PC-9 (cell line): Measurements from ENCODE around the gene NDUFS7. TPM values are rescaled to one million over a fixed set of nuclear protein-coding genes. Genes with fewer than 3 reads are reported as not detected.

ENCODE experiments used
- BruUV-seq: library from RNA; stranded (reverse); fragments of 400-500 nt; replicated peaks from 2 replicates; lab custom pipeline; 2021; lab: Mats Ljungman, UMichigan
- CTCF ChIA-PET: fragments of 300-600 bp; sonication (Branson Sonifier 250); formaldehyde crosslinking; loops from one replicate; lab custom pipeline; 2022; ENCODE audit warnings: antibody characterized with exemption; lab: Charles Lee
- POLR2A ChIA-PET: fragments of 300-600 bp; sonication (Branson Sonifier 250); formaldehyde crosslinking; loops from one replicate; lab custom pipeline; 2022; ENCODE audit warnings: antibody characterized with exemption; ENCODE audit not compliant: unreplicated experiment; lab: Charles Lee
- DNase-seq, 2 experiments: peaks; one replicate each; pipeline versions ENCODE4 v3.0.0 to v3.0.0-alpha.2; 2015 to 2022; ENCODE audit warnings: mixed read lengths in 1 of 2
- H2AFZ ChIP-seq: fragments of 200-600 bp; sonication (generic); 2 replicates; pipeline ENCODE4 v1.8.1; 2017; ENCODE audit warnings: antibody characterized with exemption
- H3F3A ChIP-seq: fragments of 200-600 bp; sonication (generic); 2 replicates; pipeline ENCODE4 v1.8.1; 2017; ENCODE audit warnings: antibody characterized with exemption, mild to moderate bottlenecking, low read depth; ENCODE audit not compliant: insufficient read depth
- H3K27ac ChIP-seq: fragments of 200-600 bp; sonication (generic); 2 replicates; pipeline ENCODE4 v1.6.1; 2016; ENCODE audit warnings: mixed run types
- H3K27me3 ChIP-seq: fragments of 200-600 bp; sonication (generic); 2 replicates; pipeline ENCODE4 v1.6.1; 2016; ENCODE audit warnings: low read depth, mixed run types; ENCODE audit not compliant: insufficient read depth
- H3K36me3 ChIP-seq: fragments of 200-600 bp; sonication (generic); 2 replicates; pipeline ENCODE4 v1.6.1; 2016; ENCODE audit warnings: low read depth, mixed run types
- H3K4me1 ChIP-seq: fragments of 200-600 bp; sonication (generic); replicated peaks from 2 replicates; pipeline ENCODE4 v1.6.1; 2016; ENCODE audit warnings: mixed run types; ENCODE audit not compliant: insufficient read depth
- H3K4me2 ChIP-seq: fragments of 200-600 bp; sonication (generic); 2 replicates; pipeline ENCODE4 v1.6.1; 2017; ENCODE audit warnings: mixed run types
- H3K4me3 ChIP-seq: fragments of 200-600 bp; sonication (generic); 2 replicates; pipeline ENCODE4 v1.6.1; 2016; ENCODE audit warnings: mixed run types
- H3K79me2 ChIP-seq: fragments of 200-600 bp; sonication (generic); 2 replicates; pipeline ENCODE4 v1.6.1; 2017; ENCODE audit warnings: low read depth, mixed run types
- H3K9me2 ChIP-seq: fragments of 200-600 bp; sonication (generic); 2 replicates; pipeline ENCODE4 v1.8.1; 2017; ENCODE audit warnings: mild to moderate bottlenecking; ENCODE audit not compliant: insufficient read depth
- H3K9me3 ChIP-seq: fragments of 200-600 bp; sonication (generic); 2 replicates; pipeline ENCODE4 v1.8.1; 2016; ENCODE audit warnings: low read depth; ENCODE audit not compliant: insufficient read depth
- H4K20me1 ChIP-seq: fragments of 200-600 bp; sonication (generic); 2 replicates; pipeline ENCODE4 v1.8.1; 2017; ENCODE audit not compliant: insufficient read depth
- CTCF ChIP-seq: fragments of 200-600 bp; sonication (generic); conservative IDR thresholded peaks from 2 replicates; pipeline ENCODE4 v1.6.1; 2017; ENCODE audit warnings: mixed run types, antibody characterized with exemption, mild to moderate bottlenecking, moderate library complexity
- EZH2 ChIP-seq: fragments of 200-600 bp; sonication (generic); IDR thresholded peaks from 2 replicates; pipeline ENCODE4 v1.8.0; 2017; ENCODE audit warnings: antibody characterized with exemption, low read depth
- intact Hi-C: fragments of 100-400 bp; cut with micrococcal nuclease; formaldehyde crosslinking; loops from one replicate; pipeline ENCODE4 v1.10.0; 2022; ENCODE audit not compliant: unreplicated experiment
- total RNA-seq: library from RNA; stranded (reverse); gene quantifications from 2 replicates; pipeline ENCODE4 v1.2.3, GENCODE V29; 2021

Gene NDUFS7
- total RNA-seq, 1 experiment from 2014 or later: 67.5 TPM

- CTCF ChIA-PET: no interaction called here
- no peak overlapping the region for H3K4me3 ChIP-seq
- intact Hi-C loops: no loop called here
- TF ChIP-seq CTCF (no peak), EZH2 (no peak)
- no peaks in the 10 kb centered on the region for H3K79me2 ChIP-seq
- no peak for DNase-seq
- no TSS peak for BruUV-seq
- no peaks in the 10 kb centered on the region for H3K9me3 ChIP-seq
- POLR2A ChIA-PET: no interaction called here
- H3K4me1 ChIP-seq: no peaks in the 10 kb centered on the region
- H2AFZ ChIP-seq: no peak overlapping the region
- H4K20me1 ChIP-seq: no peaks in the 10 kb centered on the region
- no peaks in the 10 kb centered on the region for H3K9me2 ChIP-seq
- H3K36me3 ChIP-seq: no peaks in the 10 kb centered on the region
- H3K27ac ChIP-seq: no peak overlapping the region
- no peaks in the 10 kb centered on the region for H3K27me3 ChIP-seq
- H3K4me2 ChIP-seq: no peak overlapping the region
- no peaks in the 10 kb centered on the region for H3F3A ChIP-seq
Measured at GRCh38 chr19:1377176-1377964, 6.3 kb upstream of the NDUFS7 start.

- no peaks in the 10 kb centered on the region for H3K36me3 ChIP-seq
- H4K20me1 ChIP-seq: no peaks in the 10 kb centered on the region
- ChIA-PET CTCF (no interaction called here), POLR2A (no interaction called here)
- BruUV-seq: no TSS peak
- no peaks in the 10 kb centered on the region for H3K4me1 ChIP-seq
- H3K4me2 ChIP-seq: no peak overlapping the region
- no peaks in the 10 kb centered on the region for H3K27me3 ChIP-seq
- DNase-seq: no peak
- H3F3A ChIP-seq: peaks cover 5% of the 10 kb centered on the region; the same call in 1 of the 2 replicates
- H3K79me2 ChIP-seq: no peaks in the 10 kb centered on the region
- H3K4me3 ChIP-seq: no peak overlapping the region
- no peak overlapping the region for H3K27ac ChIP-seq
- no peak overlapping the region for H2AFZ ChIP-seq
- H3K9me2 ChIP-seq: no peaks in the 10 kb centered on the region
- no peaks in the 10 kb centered on the region for H3K9me3 ChIP-seq
- intact Hi-C loops: no loop called here
- no peak for TF ChIP-seq EZH2
- no peak for TF ChIP-seq CTCF
Measured at GRCh38 chr19:1377965-1378785, 5.5 kb upstream of the NDUFS7 start.

- Histone ChIP-seq H3F3A (peaks cover 5% of the 10 kb centered on the region; the same call in 1 of the 2 replicates), H3K27ac (no peak overlapping the region), H4K20me1 (no peaks in the 10 kb centered on the region), H3K79me2 (0 out of 2 replicates have a peak, but pooled peaks cover 3% of the 10 kb centered on the region), H3K9me2 (no peaks in the 10 kb centered on the region), H3K9me3 (no peaks in the 10 kb centered on the region), H3K4me1 (no peaks in the 10 kb centered on the region), H3K27me3 (no peaks in the 10 kb centered on the region), H2AFZ (no peak overlapping the region), H3K4me2 (no peak overlapping the region), H3K36me3 (no peaks in the 10 kb centered on the region), H3K4me3 (no peak overlapping the region)
- TF ChIP-seq EZH2 (no peak), CTCF (no peak)
- intact Hi-C loops: no loop called here
- no TSS peak for BruUV-seq
- ChIA-PET CTCF (no interaction called here), POLR2A (no interaction called here)
- no peak for DNase-seq
Measured at GRCh38 chr19:1379126-1379905, 4.4 kb upstream of the NDUFS7 start.
